Measurements from ENCODE around the gene SYNPO2L. TPM values are rescaled to one million over a fixed set of nuclear protein-coding genes. Genes with fewer than 3 reads are reported as not detected.
A peak's percentile ranks its signal among the peaks of the same experiment; 100 is the strongest.

The SYNPO2L gene
- total and polyA plus RNA-seq, 2 donors (not counting 1 experiment from before 2014, with no cell fraction given), result 0.07 TPM; not detected in 1

GRCh38 chr10:73647875-73648651 is 7.8 kb downstream of the SYNPO2L start:
- peaks cover 0 to 10% (median 0%) of the 10 kb centered on the region in 4 experiments for H3K27me3 ChIP-seq (replicated peaks in 1 of 4; ENCODE audit: control extremely low read depth in 1 of 4, control insufficient read depth in 3 of 4, insufficient read depth in 4 of 4, low read length in 3 of 4)
- TF ChIP-seq EZH2 (IDR thresholded peaks at IDR 0.05; ENCODE audit: borderline replicate concordance, insufficient read depth, low read depth, low read length, poor library complexity, severe bottlenecking), result no peak
- no peak for TF ChIP-seq CTCF (IDR thresholded peaks at IDR 0.05)
- peak overlapping the region; percentile 99 for H2AFZ ChIP-seq (ENCODE audit: insufficient read depth, low read depth, low read length, poor library complexity, severe bottlenecking)
- intact Hi-C loops (cut with micrococcal nuclease), result no loop called here
- H3K36me3 ChIP-seq (replicated peaks in 1 of 2; ENCODE audit: control extremely low read depth in 1 of 2, control insufficient read depth in 1 of 2, extremely low read depth in 1 of 2, insufficient read depth in 2 of 2, low read length in 1 of 2), result no peaks in the 10 kb centered on the region
- no peaks in the 10 kb centered on the region for H3K79me2 ChIP-seq (ENCODE audit: control insufficient read depth, insufficient read depth, low read length)
- H3K27ac Mint-ChIP-seq, result no peak overlapping the region
- POLR2A ChIA-PET, result no interaction called here
- CTCF ChIA-PET, result interaction anchor here (1.0 to 10.5 kb wide), 3 partner anchors 119 to 384 kb away, joined by 3 to 191 read pairs (median 4); no protein-coding TSS in a partner anchor
- H4K20me1 ChIP-seq (ENCODE audit: control insufficient read depth, insufficient read depth, low read length, poor library complexity, severe bottlenecking), result no peaks in the 10 kb centered on the region
- H3K4me2 ChIP-seq (replicated peaks; ENCODE audit: low read depth, low read length, poor library complexity, severe bottlenecking), result peak overlapping the region; percentile 98
- peak overlapping the region; percentile 34 to 80 (median 66) for H3K4me3 ChIP-seq (ENCODE audit: control extremely low read depth in 1 of 5, extremely low read depth in 1 of 5, insufficient read depth in 1 of 5, low read depth in 2 of 5, low read length in 4 of 5)
- ATAC-seq (ENCODE audit: low read depth), result no peak
- H3K4me3 Mint-ChIP-seq, result peak overlapping the region; percentile 80
- H3K4me1 ChIP-seq (ENCODE audit: control insufficient read depth in 2 of 2, insufficient read depth in 2 of 2, low read length in 2 of 2), result peaks cover 10 to 28% of the 10 kb centered on the region in 2 donors
- peak overlapping the region; percentile 82 for H3K9ac ChIP-seq (ENCODE audit: low read length)
- peak overlapping the region in 1 of 2 donors; percentile 60 for H3K27ac ChIP-seq (ENCODE audit: low read length in 2 of 2)
- H3K9me3 ChIP-seq (ENCODE audit: control extremely low read depth in 1 of 3, control insufficient read depth in 2 of 3, insufficient read depth in 1 of 3, low read length in 2 of 3), result no peaks in the 10 kb centered on the region
- no peak for DNase-seq
- no peaks in the 10 kb centered on the region for H3K9me3 Mint-ChIP-seq (ENCODE audit: insufficient read depth)
- H3K4me1 Mint-ChIP-seq, result peaks cover 33% of the 10 kb centered on the region
- 41% methylated on average over 34 of the region's 35 CpGs for WGBS (ENCODE audit: insufficient coverage)
- H3K27me3 Mint-ChIP-seq, result peaks cover 3% of the 10 kb centered on the region
